HL-60/S4 (cell line): ENCODE data around the gene KREMEN2.

Experiments
- in situ Hi-C: fragments of 300-500 bp; cut with MboI; formaldehyde crosslinking; loops from 2 replicates; pipeline ENCODE4 v1.14.3; 2022; ENCODE audit warnings: low sequenced_read_pairs

Gene KREMEN2

DNA sequence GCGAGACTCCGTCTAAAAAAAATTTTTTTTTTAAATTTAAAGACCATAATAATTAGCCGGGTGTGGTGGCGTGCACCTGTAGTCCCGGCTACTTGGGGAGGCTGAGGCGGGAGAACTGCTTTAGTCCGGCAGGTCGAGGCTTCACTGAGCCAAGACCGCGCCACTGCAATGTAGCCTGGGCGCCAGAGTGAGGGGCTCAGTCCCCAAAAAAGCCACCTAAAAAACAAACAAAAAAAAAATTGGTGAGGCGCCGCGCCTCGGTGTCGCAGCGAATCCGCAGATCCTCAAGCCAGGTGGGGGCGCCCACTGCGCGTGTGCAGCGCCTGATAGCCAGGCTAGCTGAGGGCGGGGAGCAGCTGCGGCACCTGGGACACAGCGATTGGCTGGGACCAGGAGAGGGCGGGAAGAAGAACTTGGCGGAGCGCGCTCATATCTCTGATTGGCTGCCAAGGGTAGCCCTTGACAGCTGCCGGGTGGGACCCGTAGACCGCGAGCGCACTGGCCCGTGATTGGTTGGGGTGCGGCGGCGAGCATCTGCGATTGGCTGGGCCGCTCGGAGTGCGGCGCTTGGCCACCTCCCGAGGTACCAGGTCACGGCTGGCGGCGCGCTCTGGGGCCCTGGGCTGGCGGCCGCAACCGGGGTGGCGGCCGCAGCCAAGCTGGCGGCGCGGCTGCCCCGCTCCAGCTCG, 39.7 kb downstream of the KREMEN2 start:
- in situ Hi-C loops, result no loop called here

DNA sequence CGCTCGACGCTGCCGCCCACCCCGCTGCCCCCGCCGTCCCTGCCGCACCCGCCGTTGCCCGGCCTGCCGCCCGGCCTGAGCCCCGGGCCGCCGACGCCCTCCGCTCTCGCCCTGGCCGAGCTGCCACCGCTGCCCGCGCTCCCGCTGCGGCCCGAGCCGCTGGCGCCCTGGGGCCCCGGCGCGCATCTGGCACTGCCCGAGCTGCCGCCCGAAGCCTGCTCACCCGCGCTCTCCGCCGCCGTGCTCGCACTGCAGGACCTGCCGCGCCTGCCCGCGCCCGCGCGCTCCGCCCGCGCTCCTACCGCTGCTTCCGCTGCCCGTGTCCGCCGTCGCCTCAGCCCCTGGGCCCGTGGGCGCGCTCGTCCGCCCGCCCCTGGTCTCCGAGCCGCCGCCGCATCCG, 40.2 kb downstream of the KREMEN2 start:
- in situ Hi-C loops, result no loop called here

DNA sequence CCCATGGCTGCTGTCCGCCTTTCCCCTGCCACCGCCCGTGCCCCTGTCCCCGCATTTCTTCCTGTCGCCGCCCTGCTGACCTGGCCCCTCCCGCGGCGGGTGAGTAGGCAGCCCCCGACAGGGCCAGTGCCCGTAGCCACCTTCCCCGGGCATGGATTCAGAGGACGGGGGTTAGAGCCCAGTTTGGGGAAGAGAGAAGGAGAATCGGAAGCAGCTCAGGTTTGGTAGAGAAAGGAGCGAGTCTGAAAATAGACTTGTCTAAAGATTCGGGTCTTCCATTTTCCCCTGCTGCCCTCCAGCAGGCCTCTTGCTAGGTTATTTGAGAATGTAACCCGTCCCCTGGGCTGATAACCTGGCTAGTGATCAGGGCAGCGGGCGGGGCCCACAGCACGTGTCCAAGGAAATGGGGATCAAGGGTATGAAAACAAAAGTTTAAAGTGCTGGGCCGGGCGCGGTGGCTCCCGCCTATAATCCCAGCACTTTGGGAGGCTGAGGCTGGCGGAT, 40.8 kb downstream of the KREMEN2 start:
- in situ Hi-C loops, result no loop called here

DNA sequence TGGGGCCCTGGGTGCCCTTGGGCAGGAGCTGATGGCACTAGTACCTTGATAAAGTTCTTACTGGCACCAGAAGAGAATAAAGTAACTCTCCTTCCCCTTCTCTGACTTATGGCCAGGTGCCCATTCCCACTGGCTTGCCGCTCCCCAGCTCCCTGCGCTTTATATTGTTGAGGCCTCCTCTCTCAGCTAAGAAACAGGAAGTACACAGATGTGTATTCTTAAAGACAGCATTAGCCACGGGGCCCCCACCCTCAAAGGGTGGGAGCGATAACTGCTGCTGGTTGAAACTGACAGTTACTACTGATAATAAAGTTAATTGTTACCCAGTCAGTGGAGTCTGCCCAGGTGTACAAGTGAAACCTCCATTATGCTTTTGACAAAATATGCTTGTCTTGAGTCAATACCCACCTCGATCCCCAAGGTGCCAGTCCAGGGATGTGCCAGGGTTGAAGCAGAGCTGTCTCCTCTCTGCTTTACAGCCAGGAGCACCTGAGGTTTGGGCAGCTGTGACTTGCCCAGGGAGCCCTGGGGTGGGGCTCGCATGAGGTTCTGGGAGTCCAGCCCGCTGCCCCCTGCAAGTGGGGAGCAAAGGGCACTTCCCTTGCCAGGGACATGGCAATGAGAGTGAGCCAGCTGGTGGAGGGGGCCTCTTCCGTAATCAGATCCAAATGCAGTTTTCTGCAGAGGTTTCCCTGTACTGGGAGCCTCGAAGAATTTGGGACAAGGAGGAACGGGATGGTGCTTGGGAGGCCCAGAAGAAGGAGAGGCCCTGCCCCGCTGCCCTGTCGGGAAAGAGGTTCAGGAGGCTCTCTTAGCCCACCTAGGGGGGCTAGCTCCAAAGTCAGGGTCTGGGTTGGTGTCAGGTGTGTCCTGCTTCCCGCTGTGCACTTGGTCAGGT, 43.2 kb downstream of the KREMEN2 start:
- in situ Hi-C loops, result no loop called here

DNA sequence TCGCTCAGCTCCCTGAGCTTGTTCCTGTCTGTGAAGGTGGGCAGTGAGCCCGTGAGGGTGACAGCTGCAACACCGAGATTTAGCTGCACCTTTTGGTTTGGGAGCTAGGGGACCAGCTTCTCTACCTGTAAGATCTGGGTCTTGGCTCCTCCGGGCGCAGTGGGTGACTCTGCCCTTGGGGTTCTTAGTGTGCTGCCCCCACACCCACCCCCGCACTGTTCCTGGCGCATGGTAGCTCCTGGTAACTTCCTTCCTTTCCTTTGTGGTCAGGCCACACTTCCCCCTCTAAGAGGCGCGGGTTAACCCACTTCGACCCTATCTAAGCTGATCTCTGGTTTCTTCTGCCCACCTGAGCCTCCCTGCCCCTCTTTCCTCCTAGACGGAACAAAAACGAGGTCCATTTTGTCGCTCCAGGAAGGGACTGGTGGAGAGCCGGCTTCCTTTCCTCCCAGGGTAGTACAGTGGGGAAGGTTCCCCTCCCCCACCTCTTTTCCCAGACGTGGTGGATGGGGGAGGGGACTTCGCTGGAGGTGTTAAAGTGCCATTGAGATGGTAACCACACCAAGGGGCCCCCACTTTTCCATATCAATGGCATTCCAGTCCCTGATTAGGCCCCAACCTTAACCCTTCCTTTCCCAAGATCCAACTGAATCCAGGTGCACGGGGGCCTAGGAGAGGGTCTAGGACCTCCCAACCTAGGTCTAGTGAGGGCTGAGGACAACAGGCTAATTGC, 44.0 kb downstream of the KREMEN2 start:
- in situ Hi-C loops, result no loop called here

DNA sequence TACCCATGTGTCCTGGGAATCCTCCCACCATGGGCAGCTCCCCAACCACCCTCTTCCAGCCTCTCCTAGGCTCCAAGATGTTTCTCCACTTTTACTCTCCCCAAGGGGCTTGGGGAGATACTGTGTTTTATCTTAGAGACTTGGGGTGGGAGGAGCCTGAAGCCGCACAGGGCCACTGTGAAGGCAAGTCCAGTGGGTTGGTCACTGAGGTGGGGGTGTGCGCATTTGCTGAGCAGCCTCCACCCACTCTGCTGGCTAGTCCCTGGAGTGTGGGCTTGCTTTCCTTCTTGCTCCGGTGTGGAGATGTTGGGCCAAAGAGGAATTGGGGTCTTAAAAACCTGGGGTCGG, 44.6 kb downstream of the KREMEN2 start:
- in situ Hi-C loops, result no loop called here

DNA sequence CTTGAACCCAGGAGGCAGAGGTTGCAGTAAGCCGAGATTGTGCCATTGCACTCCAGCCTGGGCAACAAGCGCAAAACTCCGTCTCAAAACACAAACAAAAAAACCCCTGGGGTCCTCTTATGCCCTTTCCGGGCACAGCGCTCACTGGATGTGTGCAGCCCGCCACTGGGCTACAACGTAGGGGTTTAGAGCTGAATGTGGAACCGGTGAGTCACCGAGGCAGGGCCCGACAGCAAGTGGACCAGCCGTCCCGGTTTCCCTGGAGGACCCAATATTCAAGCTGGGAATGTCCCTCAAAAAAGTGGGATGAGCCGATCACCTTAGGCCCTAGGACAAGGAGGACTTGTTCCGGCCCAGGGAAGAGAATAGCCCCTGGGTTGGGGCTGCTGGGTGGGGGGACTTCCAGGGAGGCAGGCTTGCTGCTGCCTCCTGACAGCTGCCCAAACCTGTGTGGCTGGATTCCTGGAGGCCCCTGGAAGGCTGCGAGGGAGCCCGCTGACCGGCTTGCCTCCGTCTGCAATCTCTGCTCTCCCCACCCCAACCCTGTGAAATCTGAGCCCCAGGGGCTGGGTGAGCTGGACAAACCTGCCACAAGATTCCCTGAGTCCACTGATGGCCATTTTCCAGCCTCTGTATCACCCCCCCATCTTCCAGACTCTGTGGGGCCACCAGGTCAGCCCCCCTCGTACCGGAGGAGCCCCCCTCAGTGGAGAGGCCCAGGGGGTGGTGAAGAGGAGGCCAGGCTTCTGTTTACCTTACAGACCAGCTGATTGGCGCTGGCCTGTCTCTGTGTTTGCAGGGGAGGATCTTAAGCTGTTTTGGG, 45.7 kb downstream of the KREMEN2 start:
- in situ Hi-C loops, result no loop called here

DNA sequence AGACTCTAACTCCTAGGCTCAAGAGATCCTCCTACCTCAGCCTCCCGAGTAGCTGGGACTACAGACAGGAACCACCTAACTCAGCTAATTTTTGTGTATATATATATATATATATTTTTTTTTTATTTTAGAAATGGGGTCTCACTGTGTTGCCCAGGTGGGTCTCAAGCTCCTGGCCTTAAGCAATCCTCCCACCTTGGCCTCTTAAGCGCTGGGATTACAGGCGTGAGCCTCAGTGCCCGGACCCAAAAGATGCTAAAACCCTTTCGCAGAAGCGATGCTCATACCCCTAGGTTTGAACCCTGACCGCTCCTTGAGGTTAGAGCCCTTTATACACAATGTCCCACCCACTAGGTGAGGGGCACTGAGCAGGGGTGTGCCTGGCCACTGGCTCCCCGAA, 46.4 kb downstream of the KREMEN2 start:
- in situ Hi-C loops, result no loop called here

DNA sequence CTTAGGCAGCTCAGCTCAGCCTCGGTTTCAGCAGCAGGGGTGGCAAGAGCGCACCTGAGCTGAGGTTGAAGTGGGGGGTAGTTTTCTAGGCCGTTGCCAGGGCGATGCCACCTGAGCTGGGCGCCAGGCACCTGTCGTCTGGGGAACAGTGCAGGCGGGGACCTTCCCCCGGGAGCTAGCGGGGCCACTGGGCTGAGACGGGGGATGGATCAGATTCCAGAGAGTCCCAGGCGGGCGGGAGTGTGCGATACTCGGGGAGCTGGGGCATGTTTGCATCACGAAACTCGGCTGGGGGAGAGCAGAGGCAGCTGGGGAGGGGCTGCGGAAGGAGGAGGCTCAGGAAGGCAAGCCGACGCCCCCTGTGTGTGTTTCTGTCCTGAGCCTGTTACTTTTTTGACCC, 48.2 kb downstream of the KREMEN2 start:
- in situ Hi-C loops, result no loop called here

DNA sequence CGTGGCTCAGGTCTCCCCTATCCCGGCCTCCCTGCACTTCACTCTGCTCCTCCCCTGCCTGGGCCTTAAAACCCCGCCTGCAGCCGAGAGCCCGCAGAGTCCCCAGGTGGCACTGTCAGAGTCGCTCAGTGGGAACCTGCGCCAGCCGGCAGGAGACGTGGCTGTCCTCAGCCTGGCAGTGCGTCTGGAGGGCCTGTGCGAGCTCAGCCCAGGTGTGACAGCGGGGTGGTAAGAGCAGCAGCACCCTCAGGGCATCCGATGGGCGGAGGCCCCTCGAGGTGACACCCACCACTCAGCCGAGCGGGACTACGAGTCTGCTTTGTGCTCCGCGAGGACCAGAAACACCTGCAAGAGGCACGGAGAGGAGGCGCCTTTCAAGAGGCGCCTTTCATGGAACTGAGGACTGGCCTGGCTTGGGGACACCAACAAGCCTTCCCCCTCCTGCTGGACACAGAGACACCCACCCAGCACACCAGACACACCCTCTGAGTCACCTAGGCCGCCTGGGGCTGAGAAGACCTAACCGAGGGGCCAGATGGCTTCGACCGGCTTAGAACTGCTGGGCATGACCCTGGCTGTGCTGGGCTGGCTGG, 48.8 kb downstream of the KREMEN2 start, which contains the start of gene CLDN9:
CLDN9 (plus strand) TSS at position 96 of the 593 bp plus-strand sequence; CDS start at position 536, 440 bp downstream.
- in situ Hi-C loops, result no loop called here

DNA sequence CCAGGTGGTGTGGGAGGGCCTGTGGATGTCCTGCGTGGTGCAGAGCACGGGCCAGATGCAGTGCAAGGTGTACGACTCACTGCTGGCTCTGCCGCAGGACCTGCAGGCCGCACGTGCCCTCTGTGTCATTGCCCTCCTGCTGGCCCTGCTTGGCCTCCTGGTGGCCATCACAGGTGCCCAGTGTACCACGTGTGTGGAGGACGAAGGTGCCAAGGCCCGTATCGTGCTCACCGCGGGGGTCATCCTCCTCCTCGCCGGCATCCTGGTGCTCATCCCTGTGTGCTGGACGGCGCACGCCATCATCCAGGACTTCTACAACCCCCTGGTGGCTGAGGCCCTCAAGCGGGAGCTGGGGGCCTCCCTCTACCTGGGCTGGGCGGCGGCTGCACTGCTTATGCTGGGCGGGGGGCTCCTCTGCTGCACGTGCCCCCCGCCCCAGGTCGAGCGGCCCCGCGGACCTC, 49.4 kb downstream of the KREMEN2 start:
- in situ Hi-C loops, result no loop called here

DNA sequence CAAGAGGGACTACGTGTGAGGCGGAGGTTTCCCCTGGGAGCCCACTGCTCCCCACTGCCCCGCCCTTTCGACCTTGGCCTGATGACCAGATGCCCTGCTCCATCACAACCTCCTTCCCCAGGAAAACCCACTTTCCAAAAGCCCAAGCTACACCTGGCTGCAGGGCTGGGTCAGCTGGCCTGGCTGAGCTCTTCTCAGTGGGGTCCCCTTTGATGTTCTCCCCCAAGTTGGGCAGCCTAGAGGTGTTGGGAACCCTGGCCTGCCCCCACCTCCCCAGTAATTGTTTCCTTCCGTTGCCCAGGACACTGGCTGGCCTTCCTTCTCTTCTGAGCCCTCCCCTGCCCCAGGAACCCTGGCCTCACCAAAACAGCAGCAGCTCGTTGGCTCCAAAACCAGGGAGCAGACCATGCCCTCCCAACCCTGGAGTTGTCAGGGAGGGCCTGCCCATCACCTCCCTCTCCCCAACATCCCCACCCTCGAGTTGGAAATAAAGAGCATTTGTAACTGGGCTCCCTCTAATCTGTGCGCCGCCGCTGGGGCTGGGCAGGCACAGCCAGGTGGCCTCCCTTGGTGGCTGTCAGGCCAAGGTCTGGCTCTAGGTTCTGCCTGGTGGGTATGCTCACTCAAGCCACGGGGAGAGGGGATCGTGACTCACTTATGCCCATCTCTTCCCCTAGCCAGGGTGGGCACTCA, 50.1 kb downstream of the KREMEN2 start:
- in situ Hi-C loops, result no loop called here

DNA sequence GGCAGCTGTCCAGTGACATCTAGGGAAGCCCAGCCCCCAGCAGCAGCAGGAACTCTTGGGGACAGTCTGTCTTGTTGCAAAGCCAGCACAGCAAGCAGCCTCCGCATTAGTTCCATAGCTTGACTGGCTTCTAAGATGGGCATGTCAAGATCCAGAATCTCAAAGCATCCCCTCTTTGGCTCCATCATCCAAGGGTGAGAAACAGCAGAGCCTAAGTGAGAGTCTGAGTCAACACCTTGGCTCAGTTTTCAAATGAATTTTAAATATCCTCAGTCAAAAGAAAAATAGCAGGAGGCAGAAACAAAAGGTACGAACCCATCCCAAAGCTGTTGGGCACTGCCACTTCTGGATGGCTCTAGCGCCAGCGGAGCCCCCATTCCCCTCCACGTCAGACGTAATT, 50.9 kb downstream of the KREMEN2 start:
- in situ Hi-C loops, result no loop called here

DNA sequence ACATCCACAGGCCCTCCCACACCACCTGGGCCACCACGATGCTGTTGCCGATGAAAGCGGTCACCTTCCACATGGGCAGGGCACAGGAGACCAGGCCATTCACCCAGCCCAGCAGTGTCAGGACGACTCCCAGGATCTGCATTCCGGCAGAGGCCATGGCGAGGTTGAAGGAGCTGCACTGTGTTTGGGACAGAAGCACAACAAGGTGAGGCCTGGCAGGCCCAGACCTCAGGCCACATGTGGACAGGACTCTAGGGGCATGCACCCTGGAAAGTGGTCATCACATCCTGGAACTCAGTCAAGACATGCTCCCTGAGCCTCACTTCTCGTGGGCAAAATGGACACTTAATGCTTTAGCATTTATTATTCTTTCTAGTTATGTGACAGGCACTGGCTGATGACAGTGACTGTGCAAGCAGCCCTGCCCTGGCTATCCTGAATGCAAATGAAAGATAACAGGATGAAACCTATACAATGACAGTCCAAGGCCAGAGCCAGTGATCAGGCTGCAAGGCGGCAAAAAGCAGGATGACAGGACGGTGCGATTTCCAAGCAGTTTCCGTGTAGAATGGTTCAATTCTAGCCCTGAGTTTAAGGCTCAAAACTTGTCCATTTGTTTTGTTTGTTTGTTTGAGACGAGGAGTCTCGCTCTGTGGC, 51.9 kb downstream of the KREMEN2 start:
- in situ Hi-C loops, result no loop called here

DNA sequence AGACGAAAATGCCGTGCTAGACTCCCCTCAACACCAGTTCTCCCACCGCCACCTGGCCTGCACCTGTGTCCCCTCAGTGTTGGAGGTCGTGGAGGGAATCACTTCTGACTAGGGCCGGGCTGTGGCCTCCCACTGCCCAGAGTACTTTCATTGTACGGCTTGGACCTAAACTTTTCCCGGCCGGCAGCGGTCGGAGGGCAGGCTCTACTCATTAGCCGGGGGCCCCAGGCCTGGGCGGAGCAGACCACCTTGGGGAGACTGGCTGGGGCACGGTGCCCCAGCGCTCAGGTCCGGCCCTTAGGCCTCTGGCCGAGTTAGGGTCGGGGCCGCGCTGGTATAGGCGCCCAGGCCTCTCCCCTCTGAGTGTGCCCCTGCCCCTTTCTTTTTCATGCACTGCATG, 53.3 kb downstream of the KREMEN2 start:
- in situ Hi-C loops, result no loop called here
